SH-SY5Y (cell line): ENCODE results near the gene TTC33.

Experiments used
- GATA2 ChIP-seq: IDR thresholded peaks from 2 replicates; pipeline ENCODE4 v1.6.1; 2011; ENCODE audit warnings: mild to moderate bottlenecking, low read depth, low read length
- GATA3 ChIP-seq: IDR thresholded peaks from 2 replicates; pipeline ENCODE4 v1.6.1; 2011; ENCODE audit warnings: low read depth, mild to moderate bottlenecking, low read length, moderate library complexity

DNA sequence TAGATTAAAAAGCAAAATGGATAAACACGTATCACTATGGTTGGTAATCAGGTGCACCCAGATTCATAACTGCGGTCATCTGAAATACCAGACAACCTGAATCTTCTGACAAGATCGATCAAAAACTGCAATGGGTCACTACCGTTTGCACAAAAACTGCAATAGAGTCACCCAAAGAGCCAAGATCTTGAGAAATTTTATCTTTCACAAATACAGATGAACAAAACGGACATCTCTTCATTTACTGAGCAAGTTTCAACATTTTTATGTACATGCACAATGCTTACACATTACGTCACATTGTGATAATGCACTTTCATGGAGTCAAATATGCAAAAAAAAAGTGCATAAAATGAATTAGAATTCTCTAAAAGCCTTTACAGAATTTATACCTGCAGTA, 23.8 kb upstream of the TTC33 start:
- TF ChIP-seq GATA3 (no peak), GATA2 (no peak)
